ENCODE results near the gene COL25A1.

The COL25A1 gene

GRCh38 chr4:108788731-108789130 is 513.7 kb downstream of the COL25A1 start:
- no peak for TF ChIP-seq ZFX (IDR thresholded peaks at IDR 0.05)
- TF ChIP-seq CTCF (conservative IDR thresholded peaks at IDR 0.05): no peak
- no peak overlapping the region for H3K27ac ChIP-seq

GRCh38 chr4:108787724-108788123 is 514.7 kb downstream of the COL25A1 start:
- TF ChIP-seq CTCF (conservative IDR thresholded peaks at IDR 0.05) (no peak), ZFX (IDR thresholded peaks at IDR 0.05) (no peak)
- H3K27ac ChIP-seq: no peak overlapping the region

- H3K27ac ChIP-seq: no peak overlapping the region
- TF ChIP-seq CTCF (conservative IDR thresholded peaks at IDR 0.05): no peak
Measured at GRCh38 chr4:108787106-108787505, 515.4 kb downstream of the COL25A1 start.

GRCh38 chr4:108786351-108786750 is 516.1 kb downstream of the COL25A1 start:
- TF ChIP-seq CTCF (conservative IDR thresholded peaks at IDR 0.05) (no peak), ZFX (IDR thresholded peaks at IDR 0.05) (no peak)
- H3K27ac ChIP-seq: no peak overlapping the region

GRCh38 chr4:108783665-108784463 is 518.6 kb downstream of the COL25A1 start:
- TF ChIP-seq CTCF (conservative IDR thresholded peaks at IDR 0.05) (peak; percentile 67), ZFX (IDR thresholded peaks at IDR 0.05) (no peak)
- no peak overlapping the region for H3K27ac ChIP-seq

GRCh38 chr4:108779958-108780357 is 522.5 kb downstream of the COL25A1 start:
- no peak for TF ChIP-seq CTCF (conservative IDR thresholded peaks at IDR 0.05)
- TF ChIP-seq ZFX (IDR thresholded peaks at IDR 0.05): no peak
- H3K27ac ChIP-seq: no peak overlapping the region

GRCh38 chr4:108777388-108777787 is 525.1 kb downstream of the COL25A1 start:
- no peak overlapping the region for H3K27ac ChIP-seq

More at GRCh38 chr4:108777388-108777787, 525.1 kb downstream of the COL25A1 start:
- TF ChIP-seq ZFX (IDR thresholded peaks at IDR 0.05) (no peak), CTCF (conservative IDR thresholded peaks at IDR 0.05) (no peak)
